NCI-H1417 treated with DMSO at 0.1 percent for 48 hours (cell line): ENCODE data around the gene EIF3L.
"Not testable (repeated sequence)": the region's sequence is repeated elsewhere in the genome, so short reads cannot be mapped to it uniquely, and the experiment has no call there.

Experiments
- DNase-seq: peaks from one replicate; lab custom pipeline; 2025; lab: John Stamatoyannopoulos, UW

The EIF3L gene

GRCh38 chr22:37849089-37849751 is at the start of gene EIF3L:
TSS of gene EIF3L (plus strand) at chr22:37849419. CDS start at chr22:37849450, 31 bp downstream.
- no peak for DNase-seq

GRCh38 chr22:37799979-37800378 is 49.2 kb upstream of the EIF3L start:
- not testable (repeated sequence) for DNase-seq

- DNase-seq = no peak
Observed at GRCh38 chr22:37801946-37802309, 47.3 kb upstream of the EIF3L start.

- DNase-seq = no peak
Observed at GRCh38 chr22:37802310-37803194, 46.7 kb upstream of the EIF3L start.

- no peak for DNase-seq
Observed at GRCh38 chr22:37803195-37803638, 46.0 kb upstream of the EIF3L start.

GRCh38 chr22:37803639-37804351 is 45.4 kb upstream of the EIF3L start:
- DNase-seq = no peak

GRCh38 chr22:37804352-37804880 is 44.8 kb upstream of the EIF3L start:
- DNase-seq = no peak

GRCh38 chr22:37804881-37805809 is 44.1 kb upstream of the EIF3L start:
- no peak for DNase-seq

GRCh38 chr22:37805810-37806277 is 43.4 kb upstream of the EIF3L start:
- DNase-seq = no peak

GRCh38 chr22:37806409-37807333 is 42.5 kb upstream of the EIF3L start:
- DNase-seq = no peak

GRCh38 chr22:37807410-37808293 is 41.6 kb upstream of the EIF3L start, which contains the start of gene GCAT:
TSS of gene GCAT (plus strand) at chr22:37807934. CDS start at chr22:37807968, 34 bp downstream.
- DNase-seq = no peak

GRCh38 chr22:37808294-37808657 is 40.9 kb upstream of the EIF3L start:
- no peak for DNase-seq

GRCh38 chr22:37809672-37810333 is 39.4 kb upstream of the EIF3L start:
- DNase-seq = no peak

GRCh38 chr22:37811867-37812266 is 37.4 kb upstream of the EIF3L start:
- no peak for DNase-seq

GRCh38 chr22:37812869-37813678 is 36.1 kb upstream of the EIF3L start:
- no peak for DNase-seq

- no peak for DNase-seq
Observed at GRCh38 chr22:37815593-37815992, 33.6 kb upstream of the EIF3L start.

- DNase-seq = no peak
Observed at GRCh38 chr22:37816543-37817180, 32.6 kb upstream of the EIF3L start.
